PC-3 (cell line): Measurements from ENCODE around the gene TSTD2.
"Not testable (repeated sequence)": the region's sequence is repeated elsewhere in the genome, so short reads cannot be mapped to it uniquely, and the experiment has no call there.

ENCODE experiments used
- CTCF ChIP-seq: fragments of 300-600 bp; sonication (generic); conservative IDR thresholded peaks from 2 replicates; pipeline ENCODE4 v1.5.1; 2017; ENCODE audit warnings: antibody characterized with exemption, low read depth, mild to moderate bottlenecking, low read length
- EZH2 ChIP-seq: fragments of 300-600 bp; sonication (generic); IDR thresholded peaks from one replicate; pipeline ENCODE4 v1.6.1; 2017; ENCODE audit warnings: antibody characterized with exemption, mild to moderate bottlenecking, low read length; ENCODE audit not compliant: unreplicated experiment
- EZH2phosphoT487 ChIP-seq: fragments of 300-600 bp; sonication (generic); IDR thresholded peaks from 2 replicates; pipeline ENCODE4 v1.6.1; 2018; ENCODE audit warnings: mild to moderate bottlenecking, antibody characterized with exemption, low read length, borderline replicate concordance

GRCh38 chr9:97586909-97587308 lies 46.3 kb downstream of the TSTD2 start:
- not testable (repeated sequence) for TF ChIP-seq CTCF, EZH2, EZH2phosphoT487
